Suprapubic skin (tissue), 4 donors: ENCODE measurements around the gene STRN. TPM values are rescaled to one million over a fixed set of nuclear protein-coding genes. Genes with fewer than 3 reads are reported as not detected.
"Not testable (repeated sequence)": the region's sequence is repeated elsewhere in the genome, so short reads cannot be mapped to it uniquely, and the experiment has no call there.

Experiments
- DNase-seq, 2 donors: peaks; one replicate each; pipeline ENCODE4 v3.0.0-alpha.2; 2019; ENCODE audit warnings: low spot score in 2 of 2
- H3K27ac ChIP-seq: fragments of 200-600 bp; sonication (generic); one replicate; pipeline ENCODE4 v1.5.1; 2019
- H3K27me3 ChIP-seq: fragments of 200-600 bp; sonication (generic); one replicate; pipeline ENCODE4 v1.5.1; 2019
- H3K36me3 ChIP-seq: fragments of 200-600 bp; sonication (generic); one replicate; pipeline ENCODE4 v1.5.1; 2019
- H3K4me1 ChIP-seq: fragments of 200-600 bp; sonication (generic); one replicate; pipeline ENCODE4 v1.5.1; 2019
- H3K4me3 ChIP-seq: fragments of 200-600 bp; sonication (generic); one replicate; pipeline ENCODE4 v1.5.1; 2019; ENCODE audit warnings: mild to moderate bottlenecking
- H3K9me3 ChIP-seq: fragments of 200-600 bp; sonication (generic); one replicate; pipeline ENCODE4 v1.5.1; 2019
- EP300 ChIP-seq: sonication (generic); formaldehyde crosslinking; IDR thresholded peaks from one replicate; pipeline ENCODE4 v1.6.1; 2017; ENCODE audit warnings: antibody characterized with exemption
- POLR2A ChIP-seq, 2 donors: fragments of 450-650 bp; IDR thresholded peaks; one replicate each; pipeline ENCODE4 v1.6.1; 2017; ENCODE audit warnings: antibody characterized with exemption in 2 of 2, mild to moderate bottlenecking in 2 of 2, moderate library complexity in 2 of 2
- POLR2AphosphoS5 ChIP-seq, 3 donors: sonication (generic); formaldehyde crosslinking; IDR thresholded peaks; one replicate each; pipeline ENCODE4 v1.6.1; 2017; ENCODE audit warnings: antibody characterized with exemption in 3 of 3
- WGBS: methylation state at CpG from one replicate; pipeline ENCODE4 v1.1.5; 2018; 5-methylcytosine and 5-hydroxymethylcytosine counted together
- total RNA-seq, 4 donors: library from RNA; depleted of rRNA; stranded (reverse); fragments of >200 nt; gene quantifications; one replicate each; pipeline ENCODE4 v1.1.0, GENCODE V29; 2016
- TF ChIP-seq, protein P1 (sequence below), 2 donors: fragments of 200-600 bp in 1 of 2; fragments of 450-650 bp in 1 of 2; sonication (generic) in 1 of 2; IDR thresholded peaks; one replicate each; pipeline ENCODE4 v1.5.1; 2016 to 2019; ENCODE audit warnings: antibody characterized with exemption in 2 of 2, mild to moderate bottlenecking in 1 of 2, moderate library complexity in 1 of 2

The STRN gene
- total RNA-seq, 4 donors from 2014 or later: 28.6 to 39.6 (median 37.5) TPM

DNA sequence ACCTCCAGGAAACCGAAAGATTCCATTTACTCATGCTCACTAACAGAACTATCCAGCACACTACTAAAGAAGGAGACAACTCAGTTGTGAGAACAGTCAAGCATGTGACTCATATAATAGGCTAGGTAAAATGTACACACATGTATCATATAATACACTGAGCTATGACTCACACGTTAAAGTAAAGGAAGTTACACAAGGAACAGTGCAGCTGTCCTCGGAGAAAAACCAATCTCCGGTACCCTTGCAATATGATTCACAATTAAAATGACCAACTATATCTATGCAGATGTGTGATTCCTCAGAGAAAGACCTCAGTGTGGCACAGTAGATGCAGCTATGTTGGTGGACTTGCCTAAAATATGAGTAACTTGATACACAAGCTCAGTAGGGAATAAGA, 76.5 kb downstream of the STRN start:
- DNase-seq: no peak
- 52% methylated on average over 4 of the region's 4 CpGs for WGBS
- Histone ChIP-seq H3K36me3 (peaks cover 25% of the 10 kb centered on the region), H3K27ac (no peak overlapping the region), H3K9me3 (no peaks in the 10 kb centered on the region), H3K27me3 (no peaks in the 10 kb centered on the region), H3K4me1 (no peaks in the 10 kb centered on the region), H3K4me3 (no peak overlapping the region)
- TF ChIP-seq, protein P1, sequence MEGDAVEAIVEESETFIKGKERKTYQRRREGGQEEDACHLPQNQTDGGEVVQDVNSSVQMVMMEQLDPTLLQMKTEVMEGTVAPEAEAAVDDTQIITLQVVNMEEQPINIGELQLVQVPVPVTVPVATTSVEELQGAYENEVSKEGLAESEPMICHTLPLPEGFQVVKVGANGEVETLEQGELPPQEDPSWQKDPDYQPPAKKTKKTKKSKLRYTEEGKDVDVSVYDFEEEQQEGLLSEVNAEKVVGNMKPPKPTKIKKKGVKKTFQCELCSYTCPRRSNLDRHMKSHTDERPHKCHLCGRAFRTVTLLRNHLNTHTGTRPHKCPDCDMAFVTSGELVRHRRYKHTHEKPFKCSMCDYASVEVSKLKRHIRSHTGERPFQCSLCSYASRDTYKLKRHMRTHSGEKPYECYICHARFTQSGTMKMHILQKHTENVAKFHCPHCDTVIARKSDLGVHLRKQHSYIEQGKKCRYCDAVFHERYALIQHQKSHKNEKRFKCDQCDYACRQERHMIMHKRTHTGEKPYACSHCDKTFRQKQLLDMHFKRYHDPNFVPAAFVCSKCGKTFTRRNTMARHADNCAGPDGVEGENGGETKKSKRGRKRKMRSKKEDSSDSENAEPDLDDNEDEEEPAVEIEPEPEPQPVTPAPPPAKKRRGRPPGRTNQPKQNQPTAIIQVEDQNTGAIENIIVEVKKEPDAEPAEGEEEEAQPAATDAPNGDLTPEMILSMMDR (IDR thresholded peaks at IDR 0.05): no peak
- no peak for TF ChIP-seq POLR2A (IDR thresholded peaks at IDR 0.05)
- no peak for TF ChIP-seq EP300
- no peak for TF ChIP-seq POLR2AphosphoS5 (IDR thresholded peaks at IDR 0.05)

- H3K27ac ChIP-seq, H3K4me1 ChIP-seq, H3K4me3 ChIP-seq, H3K9me3 ChIP-seq, DNase-seq, H3K27me3 ChIP-seq: not testable (repeated sequence)
- WGBS: 95% methylated on average over 9 of the region's 9 CpGs
- peaks cover 35% of the 10 kb centered on the region for H3K36me3 ChIP-seq
Measured at GRCh38 chr2:36887095-36887494, 79.2 kb downstream of the STRN start.

- H3K4me1 ChIP-seq: no peaks in the 10 kb centered on the region
- WGBS: 93% methylated on average over 1 of the region's 1 CpG
- TF ChIP-seq POLR2A (IDR thresholded peaks at IDR 0.05): no peak
- no peak for TF ChIP-seq POLR2AphosphoS5 (IDR thresholded peaks at IDR 0.05)
- TF ChIP-seq, protein P1 (IDR thresholded peaks at IDR 0.05): no peak
- TF ChIP-seq EP300: no peak
- H3K36me3 ChIP-seq: peaks cover 35% of the 10 kb centered on the region
- no peak overlapping the region for H3K4me3 ChIP-seq
- H3K27ac ChIP-seq: no peak overlapping the region
- no peaks in the 10 kb centered on the region for H3K27me3 ChIP-seq
- no peaks in the 10 kb centered on the region for H3K9me3 ChIP-seq
- DNase-seq: no peak
Measured at GRCh38 chr2:36886664-36887063, 79.7 kb downstream of the STRN start.

DNA sequence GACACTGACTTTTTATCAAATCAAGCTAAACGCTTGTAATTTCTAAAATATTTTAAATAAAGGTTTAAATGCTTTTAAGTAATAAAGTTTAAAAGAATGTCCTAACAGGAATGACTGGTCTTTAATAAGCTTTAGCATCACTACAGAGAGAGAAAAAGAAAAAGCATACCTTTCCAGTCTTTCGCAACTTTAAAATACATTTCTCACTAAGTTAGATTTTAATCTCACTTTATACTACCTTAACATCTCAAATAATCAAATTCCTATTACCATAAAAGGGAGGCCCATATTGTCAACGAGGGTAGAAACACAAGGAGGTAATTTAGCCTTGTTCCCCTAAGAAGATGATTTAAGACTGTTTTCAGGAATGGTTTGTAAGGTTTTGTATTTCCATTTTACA, 80.7 kb downstream of the STRN start:
- Histone ChIP-seq H3K9me3 (no peaks in the 10 kb centered on the region), H3K4me3 (no peak overlapping the region), H3K36me3 (peaks cover 45% of the 10 kb centered on the region), H3K27ac (no peak overlapping the region), H3K4me1 (no peaks in the 10 kb centered on the region), H3K27me3 (no peaks in the 10 kb centered on the region)
- no peak for DNase-seq
- no peak for TF ChIP-seq POLR2AphosphoS5 (IDR thresholded peaks at IDR 0.05)
- no peak for TF ChIP-seq POLR2A (IDR thresholded peaks at IDR 0.05)
- TF ChIP-seq EP300: no peak
- TF ChIP-seq, protein P1 (IDR thresholded peaks at IDR 0.05): no peak
- 70% methylated on average over 3 of the region's 3 CpGs for WGBS

DNA sequence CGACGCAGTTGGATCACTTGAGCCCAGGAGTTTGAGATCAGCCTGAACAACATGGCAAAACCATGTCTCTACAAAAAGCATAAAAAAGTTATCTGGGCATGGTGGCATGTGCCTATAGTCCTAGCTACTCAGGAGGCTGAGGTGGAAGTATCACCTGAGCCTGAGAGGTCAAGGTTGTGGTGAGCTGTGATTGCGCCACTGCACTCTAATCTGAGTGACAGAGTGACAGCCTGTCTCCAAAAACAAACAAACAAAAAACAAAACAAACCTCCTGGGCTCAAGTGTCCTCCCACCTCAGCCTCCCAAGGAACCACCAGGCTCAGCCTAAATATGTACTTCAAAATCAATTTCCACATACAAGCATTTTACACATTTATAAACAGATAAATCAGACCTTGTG, 83.8 kb downstream of the STRN start:
- 90% methylated on average over 3 of the region's 3 CpGs for WGBS
- H3K27ac ChIP-seq: no peak overlapping the region
- DNase-seq: no peak
- peaks cover 67% of the 10 kb centered on the region for H3K36me3 ChIP-seq
- H3K4me3 ChIP-seq: no peak overlapping the region
- no peak for TF ChIP-seq POLR2A (IDR thresholded peaks at IDR 0.05)
- TF ChIP-seq EP300: no peak
- TF ChIP-seq POLR2AphosphoS5 (IDR thresholded peaks at IDR 0.05): no peak
- TF ChIP-seq, protein P1 (IDR thresholded peaks at IDR 0.05): no peak
- H3K9me3 ChIP-seq: no peaks in the 10 kb centered on the region
- no peaks in the 10 kb centered on the region for H3K27me3 ChIP-seq
- no peaks in the 10 kb centered on the region for H3K4me1 ChIP-seq

DNA sequence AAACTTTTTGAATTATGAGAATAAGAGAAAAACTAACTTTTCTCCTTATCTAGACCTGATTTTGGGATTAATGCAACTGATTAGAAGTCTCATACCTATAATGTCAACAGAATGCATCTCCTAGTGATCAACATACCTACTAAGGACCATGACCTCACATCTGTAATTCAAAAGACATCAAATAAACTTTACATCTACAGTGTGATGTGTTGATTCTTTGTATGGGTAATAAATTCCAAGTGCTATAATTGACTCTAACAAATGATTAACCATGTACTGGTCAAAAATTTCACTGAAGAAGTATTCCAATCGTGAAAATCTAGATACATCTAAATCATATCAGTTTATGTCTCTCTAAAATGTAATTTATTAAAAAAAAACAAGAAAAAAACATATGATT, 84.5 kb downstream of the STRN start:
- WGBS: 92% methylated on average over 1 of the region's 1 CpG
- Histone ChIP-seq H3K27ac (no peak overlapping the region), H3K4me3 (no peak overlapping the region), H3K4me1 (no peaks in the 10 kb centered on the region), H3K27me3 (no peaks in the 10 kb centered on the region), H3K36me3 (peaks cover 74% of the 10 kb centered on the region), H3K9me3 (no peaks in the 10 kb centered on the region)
- no peak for DNase-seq
- TF ChIP-seq POLR2AphosphoS5 (IDR thresholded peaks at IDR 0.05) (no peak), EP300 (no peak), POLR2A (IDR thresholded peaks at IDR 0.05) (no peak)
- TF ChIP-seq, protein P1 (IDR thresholded peaks at IDR 0.05): no peak
